Right lobe of liver (tissue), 4 donors: ENCODE measurements around the gene DZIP1.

Source experiments
- POLR2A ChIP-seq: fragments of 450-650 bp; IDR thresholded peaks from one replicate; pipeline ENCODE4 v1.6.1; 2017; ENCODE audit warnings: antibody characterized with exemption, mild to moderate bottlenecking
- TF ChIP-seq, protein P1 (sequence below), 4 donors: fragments of 200-600 bp in 3 of 4; fragments of 450-650 bp in 1 of 4; IDR thresholded peaks; one replicate each; pipeline versions ENCODE4 v1.5.1 to v1.8.0; 2016 to 2022; ENCODE audit warnings: antibody characterized with exemption in 4 of 4, mild to moderate bottlenecking in 2 of 4
- donor health status: DM: no; HTN: no; CAD: no.
- donor health status: DM: no; HTN: no; CAD: no.
- donor health status: DM: no; HTN: yes; CAD: no.

DNA sequence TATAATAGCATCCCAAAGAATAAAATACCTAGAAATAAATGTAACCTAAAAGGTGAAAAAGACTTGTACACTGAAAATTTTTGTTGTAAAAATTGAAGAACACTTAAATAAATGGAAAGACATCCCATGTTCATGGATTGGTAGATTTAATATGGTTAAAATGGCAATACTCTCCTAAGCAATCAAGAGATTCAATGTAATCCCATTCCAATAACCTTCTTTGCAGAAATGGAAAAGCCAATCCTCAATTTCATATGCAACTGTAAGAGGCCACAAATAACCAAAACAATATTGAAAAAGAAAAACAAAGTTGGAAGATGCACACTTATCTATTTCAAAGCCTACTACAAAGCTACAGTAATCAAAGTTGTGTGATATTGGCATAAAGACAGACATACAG lies 17.7 kb downstream of the DZIP1 start:
- TF ChIP-seq, protein P1, sequence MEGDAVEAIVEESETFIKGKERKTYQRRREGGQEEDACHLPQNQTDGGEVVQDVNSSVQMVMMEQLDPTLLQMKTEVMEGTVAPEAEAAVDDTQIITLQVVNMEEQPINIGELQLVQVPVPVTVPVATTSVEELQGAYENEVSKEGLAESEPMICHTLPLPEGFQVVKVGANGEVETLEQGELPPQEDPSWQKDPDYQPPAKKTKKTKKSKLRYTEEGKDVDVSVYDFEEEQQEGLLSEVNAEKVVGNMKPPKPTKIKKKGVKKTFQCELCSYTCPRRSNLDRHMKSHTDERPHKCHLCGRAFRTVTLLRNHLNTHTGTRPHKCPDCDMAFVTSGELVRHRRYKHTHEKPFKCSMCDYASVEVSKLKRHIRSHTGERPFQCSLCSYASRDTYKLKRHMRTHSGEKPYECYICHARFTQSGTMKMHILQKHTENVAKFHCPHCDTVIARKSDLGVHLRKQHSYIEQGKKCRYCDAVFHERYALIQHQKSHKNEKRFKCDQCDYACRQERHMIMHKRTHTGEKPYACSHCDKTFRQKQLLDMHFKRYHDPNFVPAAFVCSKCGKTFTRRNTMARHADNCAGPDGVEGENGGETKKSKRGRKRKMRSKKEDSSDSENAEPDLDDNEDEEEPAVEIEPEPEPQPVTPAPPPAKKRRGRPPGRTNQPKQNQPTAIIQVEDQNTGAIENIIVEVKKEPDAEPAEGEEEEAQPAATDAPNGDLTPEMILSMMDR (IDR thresholded peaks at IDR 0.05), result no peak
- no peak for TF ChIP-seq POLR2A
